GM10266 (cell line): ENCODE data around the gene ZNF575.

Source experiments
- DNase-seq: peaks from one replicate; pipeline ENCODE4 v3.0.0; 2012; ENCODE audit errors: extremely low spot score
- TF ChIP-seq, protein P1 (sequence below): IDR thresholded peaks from 2 replicates; pipeline ENCODE4 v1.5.1; 2012; ENCODE audit warnings: mild to moderate bottlenecking, low read depth; ENCODE audit not compliant: control insufficient read depth, insufficient read depth; ENCODE audit errors: missing control alignments

The ZNF575 gene

DNA sequence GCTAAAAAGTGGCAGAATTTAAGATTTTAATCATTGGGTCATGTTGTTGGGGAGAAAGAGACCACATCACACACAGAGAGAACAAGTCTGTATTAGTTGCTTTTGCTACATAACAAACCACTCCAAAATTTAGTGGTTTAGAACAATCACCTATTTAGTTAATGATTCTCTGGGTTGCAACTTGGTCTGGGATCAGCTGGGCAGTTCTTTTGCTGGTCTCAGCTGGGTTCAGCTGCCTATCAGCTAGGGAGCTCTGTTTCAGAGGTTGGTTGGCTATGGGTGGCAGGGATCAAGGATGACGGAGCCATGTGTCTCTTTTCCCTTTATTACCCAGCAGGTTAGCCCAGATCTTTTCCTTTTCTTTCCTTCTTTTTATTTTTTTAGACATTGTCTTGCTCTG lies 51.5 kb downstream of the ZNF575 start:
- DNase-seq, result no peak
- TF ChIP-seq, protein P1, sequence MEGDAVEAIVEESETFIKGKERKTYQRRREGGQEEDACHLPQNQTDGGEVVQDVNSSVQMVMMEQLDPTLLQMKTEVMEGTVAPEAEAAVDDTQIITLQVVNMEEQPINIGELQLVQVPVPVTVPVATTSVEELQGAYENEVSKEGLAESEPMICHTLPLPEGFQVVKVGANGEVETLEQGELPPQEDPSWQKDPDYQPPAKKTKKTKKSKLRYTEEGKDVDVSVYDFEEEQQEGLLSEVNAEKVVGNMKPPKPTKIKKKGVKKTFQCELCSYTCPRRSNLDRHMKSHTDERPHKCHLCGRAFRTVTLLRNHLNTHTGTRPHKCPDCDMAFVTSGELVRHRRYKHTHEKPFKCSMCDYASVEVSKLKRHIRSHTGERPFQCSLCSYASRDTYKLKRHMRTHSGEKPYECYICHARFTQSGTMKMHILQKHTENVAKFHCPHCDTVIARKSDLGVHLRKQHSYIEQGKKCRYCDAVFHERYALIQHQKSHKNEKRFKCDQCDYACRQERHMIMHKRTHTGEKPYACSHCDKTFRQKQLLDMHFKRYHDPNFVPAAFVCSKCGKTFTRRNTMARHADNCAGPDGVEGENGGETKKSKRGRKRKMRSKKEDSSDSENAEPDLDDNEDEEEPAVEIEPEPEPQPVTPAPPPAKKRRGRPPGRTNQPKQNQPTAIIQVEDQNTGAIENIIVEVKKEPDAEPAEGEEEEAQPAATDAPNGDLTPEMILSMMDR, result no peak
